Central memory CD8-positive, alpha-beta T cell (primary cell): Measurements from ENCODE around the gene ARHGAP42.

Experiments used
- ATAC-seq: fragments of 150-1000 bp; cut with Tn5 transposase; replicated peaks from 2 replicates; pipeline ENCODE4 v1.10.0; 2022; ENCODE audit warnings: mild to moderate bottlenecking, moderate FRiP score, moderate number of reproducible peaks; ENCODE audit not compliant: poor library complexity, severe bottlenecking; ENCODE audit errors: extremely low read depth
- DNase-seq, 2 donors: peaks; one replicate each; pipeline ENCODE4 v3.0.0; 2021; ENCODE audit warnings: low spot score in 2 of 2
- H3K27ac Mint-ChIP-seq: one replicate; pipeline ENCODE4 v1.8.0; 2022; ENCODE audit warnings: low read depth, mild to moderate bottlenecking, moderate library complexity, mixed read lengths
- H3K27me3 Mint-ChIP-seq: one replicate; pipeline ENCODE4 v1.8.0; 2022; ENCODE audit warnings: mixed read lengths
- H3K36me3 Mint-ChIP-seq: one replicate; pipeline ENCODE4 v1.8.0; 2022; ENCODE audit warnings: mild to moderate bottlenecking, moderate library complexity, mixed read lengths; ENCODE audit not compliant: insufficient read depth
- H3K4me1 Mint-ChIP-seq: one replicate; pipeline ENCODE4 v1.8.0; 2022; ENCODE audit warnings: mixed read lengths
- H3K4me3 Mint-ChIP-seq: one replicate; pipeline ENCODE4 v1.8.0; 2022; ENCODE audit warnings: mild to moderate bottlenecking, moderate library complexity, mixed read lengths
- H3K9me3 Mint-ChIP-seq: one replicate; pipeline ENCODE4 v1.8.0; 2022; ENCODE audit warnings: mixed read lengths

The ARHGAP42 gene

GRCh38 chr11:100972046-100972445 lies 285.0 kb downstream of the ARHGAP42 start:
- no peak overlapping the region for H3K27ac Mint-ChIP-seq
- no peak overlapping the region for H3K4me3 Mint-ChIP-seq
- H3K9me3 Mint-ChIP-seq: peaks cover 20% of the 10 kb centered on the region
- no peaks in the 10 kb centered on the region for H3K27me3 Mint-ChIP-seq
- H3K4me1 Mint-ChIP-seq: no peaks in the 10 kb centered on the region
- DNase-seq (no peak), ATAC-seq (no peak)
- H3K36me3 Mint-ChIP-seq: no peaks in the 10 kb centered on the region

DNA sequence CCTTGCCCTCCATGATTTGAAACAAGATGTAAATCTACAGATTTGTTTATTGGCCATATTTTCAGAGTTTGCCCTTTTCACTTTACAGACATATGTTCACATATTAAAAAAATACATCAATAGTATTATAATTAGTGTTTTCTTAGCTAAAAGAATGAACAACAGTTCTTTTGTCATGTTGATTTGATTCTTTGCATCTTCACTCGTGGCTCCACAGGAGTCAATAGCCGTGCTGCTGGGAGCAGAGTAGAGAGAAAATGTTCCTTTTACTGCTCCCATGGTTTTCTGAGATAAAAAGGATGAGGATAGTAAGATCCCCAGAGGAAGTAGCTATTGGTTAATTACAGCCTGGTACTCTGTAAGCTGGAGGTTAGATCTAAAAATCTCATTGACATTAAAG lies 291.4 kb downstream of the ARHGAP42 start:
- Mint-ChIP-seq H3K36me3 (no peaks in the 10 kb centered on the region), H3K4me3 (no peak overlapping the region), H3K27me3 (no peaks in the 10 kb centered on the region), H3K4me1 (no peaks in the 10 kb centered on the region), H3K27ac (no peak overlapping the region), H3K9me3 (peaks cover 5% of the 10 kb centered on the region)
- ATAC-seq (no peak), DNase-seq (no peak)

DNA sequence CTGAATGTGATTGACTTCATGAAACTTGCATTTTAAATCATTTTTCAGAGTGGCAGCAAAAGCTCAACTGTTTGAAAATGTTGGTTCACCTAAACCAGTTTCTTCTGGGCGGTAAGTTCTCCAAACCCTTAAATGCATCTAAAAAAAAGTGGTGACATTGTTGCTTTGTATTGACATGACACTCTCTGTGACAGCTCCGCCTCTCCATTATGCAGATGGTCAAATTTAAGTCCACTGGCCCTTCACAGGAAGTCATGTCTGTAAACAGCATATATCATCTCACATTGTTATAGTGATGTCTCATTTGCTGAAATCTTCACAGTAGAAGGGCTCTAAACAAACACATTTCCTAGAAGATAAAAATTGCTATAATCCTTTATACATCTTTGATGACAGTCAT lies 291.9 kb downstream of the ARHGAP42 start:
- no peak overlapping the region for H3K4me3 Mint-ChIP-seq
- DNase-seq: no peak
- no peak for ATAC-seq

DNA sequence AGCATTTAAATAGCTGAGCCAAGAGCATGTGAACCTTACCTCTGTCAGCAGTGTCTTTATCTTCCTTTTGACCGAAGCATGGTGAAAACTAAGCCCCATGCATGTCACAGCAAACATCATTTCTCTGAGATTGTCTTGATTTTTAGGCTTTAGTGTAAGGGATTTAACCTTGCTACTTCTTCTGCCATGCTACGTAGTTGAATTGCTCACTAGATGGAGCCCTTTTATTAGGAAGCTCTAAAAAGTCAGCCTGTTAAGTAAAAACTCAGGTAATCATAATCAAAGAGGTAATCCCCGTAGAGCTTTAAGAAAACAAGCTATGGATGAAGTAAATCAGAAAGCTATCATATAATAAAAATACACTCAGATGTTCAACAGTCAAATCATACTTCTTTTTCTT lies 293.1 kb downstream of the ARHGAP42 start:
- no peaks in the 10 kb centered on the region for H3K4me1 Mint-ChIP-seq
- H3K4me3 Mint-ChIP-seq: no peak overlapping the region
- no peaks in the 10 kb centered on the region for H3K9me3 Mint-ChIP-seq
- no peaks in the 10 kb centered on the region for H3K27me3 Mint-ChIP-seq
- no peaks in the 10 kb centered on the region for H3K36me3 Mint-ChIP-seq
- no peak for DNase-seq
- ATAC-seq: no peak
- H3K27ac Mint-ChIP-seq: no peak overlapping the region

More for the DNA sequence above, 291.9 kb downstream of the ARHGAP42 start:
- Mint-ChIP-seq H3K36me3 (no peaks in the 10 kb centered on the region), H3K27me3 (no peaks in the 10 kb centered on the region), H3K9me3 (peaks cover 5% of the 10 kb centered on the region), H3K4me1 (no peaks in the 10 kb centered on the region), H3K27ac (no peak overlapping the region)

GRCh38 chr11:100981196-100981824 lies 294.2 kb downstream of the ARHGAP42 start:
- Mint-ChIP-seq H3K27me3 (no peaks in the 10 kb centered on the region), H3K4me1 (no peaks in the 10 kb centered on the region), H3K36me3 (no peaks in the 10 kb centered on the region), H3K4me3 (no peak overlapping the region), H3K9me3 (peaks cover 9% of the 10 kb centered on the region), H3K27ac (no peak overlapping the region)
- ATAC-seq: no peak
- DNase-seq: no peak

DNA sequence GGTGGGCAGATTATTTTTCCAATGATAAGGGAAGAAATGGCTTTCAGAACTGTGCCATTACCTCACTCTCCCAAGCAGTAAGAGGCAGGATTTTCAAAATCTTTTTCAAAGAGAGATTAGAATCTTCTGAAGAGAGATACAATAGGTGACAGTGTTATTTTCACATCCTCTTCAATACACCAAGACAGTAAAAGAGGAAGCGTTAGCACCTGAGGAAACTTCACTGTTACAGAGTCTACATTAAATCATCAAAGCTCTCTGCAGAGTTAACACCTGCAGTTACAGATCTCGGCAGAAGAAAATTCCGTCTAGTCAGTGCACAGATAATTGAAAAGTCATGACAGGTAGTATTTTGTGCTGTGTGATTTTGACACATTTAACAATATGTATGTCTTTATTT lies 297.6 kb downstream of the ARHGAP42 start:
- Mint-ChIP-seq H3K27ac (no peak overlapping the region), H3K36me3 (no peaks in the 10 kb centered on the region), H3K9me3 (peaks cover 10% of the 10 kb centered on the region), H3K4me1 (no peaks in the 10 kb centered on the region), H3K4me3 (no peak overlapping the region), H3K27me3 (no peaks in the 10 kb centered on the region)
- ATAC-seq (no peak), DNase-seq (no peak)

- no peak overlapping the region for H3K4me3 Mint-ChIP-seq
- no peak overlapping the region for H3K27ac Mint-ChIP-seq
- no peak for DNase-seq
- ATAC-seq: no peak
- no peaks in the 10 kb centered on the region for H3K36me3 Mint-ChIP-seq
- H3K27me3 Mint-ChIP-seq: no peaks in the 10 kb centered on the region
- peaks cover 5% of the 10 kb centered on the region for H3K9me3 Mint-ChIP-seq
- no peaks in the 10 kb centered on the region for H3K4me1 Mint-ChIP-seq
These were observed 303.8 kb downstream of the ARHGAP42 start for GRCh38 chr11:100990931-100991330.

- H3K27ac Mint-ChIP-seq: no peak overlapping the region
- H3K4me1 Mint-ChIP-seq: no peaks in the 10 kb centered on the region
- H3K9me3 Mint-ChIP-seq: no peaks in the 10 kb centered on the region
- ATAC-seq: no peak
- H3K27me3 Mint-ChIP-seq: no peaks in the 10 kb centered on the region
- DNase-seq: no peak
- H3K36me3 Mint-ChIP-seq: no peaks in the 10 kb centered on the region
- H3K4me3 Mint-ChIP-seq: no peak overlapping the region
These were observed 304.5 kb downstream of the ARHGAP42 start for GRCh38 chr11:100991541-100991940.

DNA sequence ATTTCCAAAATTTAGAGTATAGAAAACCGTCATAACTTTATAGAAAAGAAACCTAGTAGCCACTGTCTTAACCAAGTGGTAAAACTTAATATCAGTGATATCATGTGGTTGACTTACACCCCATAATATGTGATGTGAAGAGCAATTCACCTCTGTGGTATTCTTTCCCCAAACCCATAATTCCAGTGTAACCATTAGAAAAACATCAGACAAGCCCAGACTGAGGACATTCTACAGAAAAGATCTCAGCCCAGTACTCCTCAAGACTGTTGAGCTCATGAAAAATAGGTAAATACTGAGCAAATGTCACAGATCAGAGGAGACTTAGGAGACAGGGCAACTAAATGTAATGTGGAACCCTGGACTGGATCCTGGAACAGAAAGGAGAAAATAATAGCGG lies 307.9 kb downstream of the ARHGAP42 start:
- H3K36me3 Mint-ChIP-seq: no peaks in the 10 kb centered on the region
- H3K4me1 Mint-ChIP-seq: no peaks in the 10 kb centered on the region
- H3K27ac Mint-ChIP-seq: no peak overlapping the region
- peaks cover 14% of the 10 kb centered on the region for H3K9me3 Mint-ChIP-seq
- no peaks in the 10 kb centered on the region for H3K27me3 Mint-ChIP-seq
- ATAC-seq (no peak), DNase-seq (no peak)
- H3K4me3 Mint-ChIP-seq: no peak overlapping the region

DNA sequence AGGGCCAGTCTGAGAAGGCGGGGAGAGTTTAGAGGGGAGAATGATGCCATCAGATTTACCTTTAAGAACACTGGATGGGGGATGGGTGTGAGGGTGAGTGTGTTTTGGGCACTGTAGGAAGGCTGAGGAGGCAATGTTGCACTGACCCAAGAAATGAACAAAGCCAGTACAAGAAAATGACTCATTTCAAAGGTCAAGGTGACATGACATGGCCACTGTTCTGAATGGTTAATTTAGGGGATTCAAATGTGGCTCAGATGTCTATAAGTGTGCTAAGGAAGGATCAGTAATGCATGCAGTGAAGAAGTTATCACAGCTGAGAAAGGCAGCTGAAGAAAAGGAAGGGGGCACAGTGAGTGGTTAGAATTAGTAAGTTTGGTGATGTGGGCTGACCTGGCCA lies 312.7 kb downstream of the ARHGAP42 start:
- no peaks in the 10 kb centered on the region for H3K4me1 Mint-ChIP-seq
- no peak overlapping the region for H3K27ac Mint-ChIP-seq
- DNase-seq: no peak
- H3K9me3 Mint-ChIP-seq: peaks cover 16% of the 10 kb centered on the region
- no peaks in the 10 kb centered on the region for H3K27me3 Mint-ChIP-seq
- H3K4me3 Mint-ChIP-seq: no peak overlapping the region
- no peaks in the 10 kb centered on the region for H3K36me3 Mint-ChIP-seq
- ATAC-seq: no peak

DNA sequence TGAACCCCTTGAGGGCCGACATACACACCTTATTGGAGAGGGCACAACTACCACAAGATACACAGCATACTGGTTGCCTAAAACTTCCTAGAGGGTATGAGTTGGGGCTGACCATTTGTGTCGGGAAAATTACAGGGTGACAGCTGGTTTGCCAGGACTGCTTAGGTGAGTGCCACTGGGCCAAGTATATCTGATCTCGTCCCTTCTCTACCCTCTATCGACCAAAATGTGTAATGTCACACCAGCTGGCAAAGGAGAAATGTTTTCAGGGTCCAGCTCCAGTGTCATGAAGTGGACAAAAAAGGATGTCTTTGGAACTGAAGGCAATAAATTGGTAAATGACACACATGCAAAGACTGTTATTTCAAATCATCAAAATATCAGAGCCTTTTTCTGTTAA lies 316.4 kb downstream of the ARHGAP42 start:
- Mint-ChIP-seq H3K27me3 (no peaks in the 10 kb centered on the region), H3K36me3 (no peaks in the 10 kb centered on the region), H3K4me1 (no peaks in the 10 kb centered on the region), H3K27ac (no peak overlapping the region), H3K9me3 (peaks cover 11% of the 10 kb centered on the region), H3K4me3 (no peak overlapping the region)
- DNase-seq (no peak), ATAC-seq (no peak)

DNA sequence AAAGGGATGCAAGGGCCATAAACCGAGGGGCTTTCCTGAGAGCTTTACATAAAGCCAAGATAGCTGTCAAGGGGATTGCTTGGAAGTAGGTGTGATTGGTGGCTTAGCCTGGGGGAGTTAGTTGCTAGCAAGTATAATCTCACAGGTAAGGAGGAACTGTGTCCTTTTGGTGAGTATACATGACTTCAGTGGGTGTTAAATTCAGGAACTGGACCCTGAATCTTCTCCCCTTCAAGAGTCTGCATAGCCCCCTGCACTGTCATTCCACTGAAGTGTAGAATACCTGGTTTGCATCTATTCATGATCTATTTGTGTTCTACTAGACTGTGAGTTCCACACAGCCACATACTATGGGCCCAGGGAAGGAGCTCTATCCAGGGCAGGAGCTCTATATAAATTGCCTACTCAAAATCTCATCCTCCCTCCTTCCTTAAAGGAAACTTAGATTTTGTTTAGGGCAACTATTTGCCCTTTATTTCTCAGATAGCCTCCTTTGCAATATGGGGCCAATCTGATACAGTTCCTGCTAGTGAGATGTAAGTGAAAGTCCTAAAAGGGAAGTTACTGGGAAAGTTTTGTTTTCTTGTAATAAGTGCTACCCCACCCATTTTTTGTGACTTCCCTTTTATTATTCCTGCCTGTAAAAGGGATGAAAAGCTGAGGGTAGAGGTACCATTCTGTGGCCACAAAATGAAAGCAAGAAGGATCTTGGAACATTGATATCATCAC lies 322.0 kb downstream of the ARHGAP42 start:
- Mint-ChIP-seq H3K36me3 (no peaks in the 10 kb centered on the region), H3K9me3 (peaks cover 12% of the 10 kb centered on the region), H3K4me1 (no peaks in the 10 kb centered on the region), H3K27me3 (no peaks in the 10 kb centered on the region), H3K4me3 (no peak overlapping the region), H3K27ac (no peak overlapping the region)
- ATAC-seq (no peak), DNase-seq (no peak)

GRCh38 chr11:101009690-101010055 lies 322.6 kb downstream of the ARHGAP42 start:
- ATAC-seq (no peak), DNase-seq (no peak)
- Mint-ChIP-seq H3K4me3 (no peak overlapping the region), H3K27me3 (no peaks in the 10 kb centered on the region), H3K36me3 (no peaks in the 10 kb centered on the region), H3K9me3 (peaks cover 12% of the 10 kb centered on the region), H3K4me1 (no peaks in the 10 kb centered on the region), H3K27ac (no peak overlapping the region)
